ENCODE data around the gene DNAJC28. TPM values are rescaled to one million over a fixed set of nuclear protein-coding genes. Genes with fewer than 3 reads are reported as not detected.

Gene DNAJC28
- total and polyA plus RNA-seq, 9 of the 15 experiments (the other 6 are each of a cell fraction or from before 2014, with no cell fraction given), result 0.68 to 2.5 (median 1.1) TPM

DNA sequence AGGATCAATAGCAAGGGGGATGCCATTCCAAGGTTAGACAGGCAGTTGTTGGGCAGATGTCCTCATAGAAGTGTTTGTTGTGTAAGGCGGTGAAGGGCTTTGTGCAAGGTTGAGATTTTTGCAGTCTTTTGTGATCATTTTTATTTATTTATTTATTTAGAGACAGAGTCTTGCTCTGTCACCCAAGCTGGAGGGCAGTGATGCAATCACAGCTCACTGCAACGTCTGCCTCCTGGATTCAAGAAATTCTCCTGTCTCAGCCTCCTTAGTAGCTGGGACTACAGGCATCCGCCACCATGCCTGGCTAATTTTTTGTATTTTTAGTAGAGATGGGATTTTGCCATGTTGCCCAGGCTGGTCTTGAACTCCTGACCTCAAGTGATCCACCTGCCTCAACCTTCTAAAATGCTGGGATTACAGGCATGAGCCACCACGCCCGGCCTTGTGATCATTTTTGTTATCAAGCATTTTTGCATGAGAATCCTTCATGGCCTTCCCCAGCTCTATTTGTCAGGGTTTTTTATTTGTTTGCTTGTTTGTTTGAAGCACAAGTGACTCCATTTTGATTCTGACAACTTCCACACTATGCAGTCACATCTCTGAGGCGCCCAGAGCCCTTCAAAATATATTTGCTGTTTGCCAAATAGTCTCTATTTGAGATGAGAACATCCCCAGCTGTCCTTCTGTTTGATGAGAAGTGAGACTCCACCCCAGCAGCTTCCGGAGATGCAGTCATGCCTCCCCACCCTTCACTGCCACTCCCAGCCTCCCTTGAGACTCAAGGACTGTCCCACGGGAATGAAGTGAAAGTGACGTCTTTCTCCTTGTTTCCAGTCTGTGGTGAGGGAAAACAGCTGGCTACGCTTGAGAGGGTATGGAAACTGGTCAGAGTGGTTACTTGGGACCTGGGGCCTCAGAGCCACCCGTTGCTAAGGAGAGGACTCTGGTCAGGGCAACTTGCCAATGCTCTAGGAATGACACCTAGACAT, 49.7 kb downstream of the DNAJC28 start (continued):
- TF ChIP-seq CHD7 (IDR thresholded peaks at IDR 0.05; ENCODE audit: low read depth, low read length) (no peak), KHSRP (IDR thresholded peaks at IDR 0.05) (no peak), ZSCAN29 (IDR thresholded peaks at IDR 0.05) (no peak), YBX1 (IDR thresholded peaks at IDR 0.05) (no peak), FOXK2 (conservative IDR thresholded peaks at IDR 0.05 in 1 of 2, IDR thresholded peaks at IDR 0.05 in 1 of 2; ENCODE audit: low read depth in 2 of 2) (no peak), PATZ1 (CRISPR knock-in tag; IDR thresholded peaks at IDR 0.05; ENCODE audit: borderline replicate concordance) (no peak), KLF6 (CRISPR knock-in tag; IDR thresholded peaks at IDR 0.05; ENCODE audit: borderline replicate concordance) (no peak), ZNF347 (CRISPR knock-in tag; IDR thresholded peaks at IDR 0.05; ENCODE audit: low read depth) (no peak)
- TF ChIP-seq, protein P1, sequence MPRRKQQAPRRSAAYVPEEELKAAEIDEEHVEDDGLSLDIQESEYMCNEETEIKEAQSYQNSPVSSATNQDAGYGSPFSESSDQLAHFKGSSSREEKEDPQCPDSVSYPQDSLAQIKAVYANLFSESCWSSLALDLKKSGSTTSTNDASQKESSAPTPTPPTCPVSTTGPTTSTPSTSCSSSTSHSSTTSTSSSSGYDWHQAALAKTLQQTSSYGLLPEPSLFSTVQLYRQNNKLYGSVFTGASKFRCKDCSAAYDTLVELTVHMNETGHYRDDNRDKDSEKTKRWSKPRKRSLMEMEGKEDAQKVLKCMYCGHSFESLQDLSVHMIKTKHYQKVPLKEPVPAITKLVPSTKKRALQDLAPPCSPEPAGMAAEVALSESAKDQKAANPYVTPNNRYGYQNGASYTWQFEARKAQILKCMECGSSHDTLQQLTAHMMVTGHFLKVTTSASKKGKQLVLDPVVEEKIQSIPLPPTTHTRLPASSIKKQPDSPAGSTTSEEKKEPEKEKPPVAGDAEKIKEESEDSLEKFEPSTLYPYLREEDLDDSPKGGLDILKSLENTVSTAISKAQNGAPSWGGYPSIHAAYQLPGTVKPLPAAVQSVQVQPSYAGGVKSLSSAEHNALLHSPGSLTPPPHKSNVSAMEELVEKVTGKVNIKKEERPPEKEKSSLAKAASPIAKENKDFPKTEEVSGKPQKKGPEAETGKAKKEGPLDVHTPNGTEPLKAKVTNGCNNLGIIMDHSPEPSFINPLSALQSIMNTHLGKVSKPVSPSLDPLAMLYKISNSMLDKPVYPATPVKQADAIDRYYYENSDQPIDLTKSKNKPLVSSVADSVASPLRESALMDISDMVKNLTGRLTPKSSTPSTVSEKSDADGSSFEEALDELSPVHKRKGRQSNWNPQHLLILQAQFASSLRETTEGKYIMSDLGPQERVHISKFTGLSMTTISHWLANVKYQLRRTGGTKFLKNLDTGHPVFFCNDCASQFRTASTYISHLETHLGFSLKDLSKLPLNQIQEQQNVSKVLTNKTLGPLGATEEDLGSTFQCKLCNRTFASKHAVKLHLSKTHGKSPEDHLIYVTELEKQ (CRISPR knock-in tag; IDR thresholded peaks at IDR 0.05), result no peak

Data from K562 (cell line).